ENCODE measurements around the gene MTMR12.

The MTMR12 gene

DNA sequence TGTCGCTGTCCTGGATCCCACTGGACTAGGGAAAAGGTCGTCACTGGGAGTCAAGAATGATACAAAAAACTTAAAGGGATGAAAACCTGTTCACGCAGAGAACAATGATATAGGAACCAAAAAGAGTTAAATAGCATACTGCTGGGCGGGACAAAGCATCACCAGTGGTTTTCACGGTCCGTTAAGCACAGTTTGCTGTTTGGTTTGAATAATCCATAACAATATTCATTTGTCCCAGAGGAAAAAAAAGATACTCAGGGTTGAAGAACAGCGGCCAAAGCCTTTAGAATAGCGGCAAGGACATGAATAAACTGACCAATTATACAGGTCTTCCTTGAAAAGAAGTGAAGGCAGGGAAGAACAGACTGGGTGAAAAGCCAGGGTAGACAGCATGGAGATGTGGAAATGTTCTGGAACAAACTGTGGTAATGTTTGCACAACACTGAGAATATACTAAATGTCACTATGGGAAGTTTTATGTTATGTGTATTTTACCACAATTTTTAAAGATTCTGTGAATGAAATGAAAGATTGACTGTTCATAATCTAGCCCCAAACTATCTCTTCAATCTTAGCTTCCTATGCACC is 60.8 kb downstream of the MTMR12 start:
- Histone ChIP-seq H3K27me3 (no peaks in the 10 kb centered on the region), H3K4me1 (peaks cover 0 to 12% (median 4%) of the 10 kb centered on the region in 4 donors), H3K9me3 (no peaks in the 10 kb centered on the region), H3K36me3 (peaks cover 27 to 71% (median 69%) of the 10 kb centered on the region in 3 donors), H3K4me3 (no peak overlapping the region), H3K27ac (no peak overlapping the region)
- DNase-seq, result no peak
- TF ChIP-seq, protein P1, sequence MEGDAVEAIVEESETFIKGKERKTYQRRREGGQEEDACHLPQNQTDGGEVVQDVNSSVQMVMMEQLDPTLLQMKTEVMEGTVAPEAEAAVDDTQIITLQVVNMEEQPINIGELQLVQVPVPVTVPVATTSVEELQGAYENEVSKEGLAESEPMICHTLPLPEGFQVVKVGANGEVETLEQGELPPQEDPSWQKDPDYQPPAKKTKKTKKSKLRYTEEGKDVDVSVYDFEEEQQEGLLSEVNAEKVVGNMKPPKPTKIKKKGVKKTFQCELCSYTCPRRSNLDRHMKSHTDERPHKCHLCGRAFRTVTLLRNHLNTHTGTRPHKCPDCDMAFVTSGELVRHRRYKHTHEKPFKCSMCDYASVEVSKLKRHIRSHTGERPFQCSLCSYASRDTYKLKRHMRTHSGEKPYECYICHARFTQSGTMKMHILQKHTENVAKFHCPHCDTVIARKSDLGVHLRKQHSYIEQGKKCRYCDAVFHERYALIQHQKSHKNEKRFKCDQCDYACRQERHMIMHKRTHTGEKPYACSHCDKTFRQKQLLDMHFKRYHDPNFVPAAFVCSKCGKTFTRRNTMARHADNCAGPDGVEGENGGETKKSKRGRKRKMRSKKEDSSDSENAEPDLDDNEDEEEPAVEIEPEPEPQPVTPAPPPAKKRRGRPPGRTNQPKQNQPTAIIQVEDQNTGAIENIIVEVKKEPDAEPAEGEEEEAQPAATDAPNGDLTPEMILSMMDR (IDR thresholded peaks at IDR 0.05), result no peak
- intact Hi-C loops (cut with DNase I; ENCODE audit: low total_unique reads), result no loop called here

DNA sequence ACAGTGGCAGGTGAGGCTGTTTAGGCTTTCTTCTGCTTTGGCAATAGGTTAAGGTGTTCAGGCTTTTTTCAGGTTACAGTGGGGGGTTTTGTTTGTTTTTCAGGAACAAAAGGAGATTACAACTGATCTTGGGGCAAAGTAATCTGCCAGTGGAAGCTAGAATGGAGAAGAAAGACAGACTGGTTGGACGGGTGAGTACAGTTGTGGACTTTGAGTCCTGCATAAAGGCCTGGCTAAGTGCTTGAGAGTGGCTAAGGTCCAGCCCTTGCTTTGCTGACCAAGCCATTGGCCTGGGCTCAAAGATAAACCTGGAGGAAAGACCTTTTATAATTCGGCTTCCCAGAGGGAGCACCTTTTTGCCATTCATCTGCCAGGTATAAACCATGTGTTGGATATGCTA is 63.1 kb downstream of the MTMR12 start:
- H3K4me3 ChIP-seq, result no peak overlapping the region
- H3K9me3 ChIP-seq, result no peaks in the 10 kb centered on the region
- no peak overlapping the region for H3K27ac ChIP-seq
- DNase-seq, result no peak
- TF ChIP-seq, protein P1 (IDR thresholded peaks at IDR 0.05), result no peak
- H3K27me3 ChIP-seq, result no peaks in the 10 kb centered on the region
- intact Hi-C loops (cut with DNase I; ENCODE audit: low total_unique reads), result no loop called here
- peaks cover 0 to 3% (median 0%) of the 10 kb centered on the region in 4 donors for H3K4me1 ChIP-seq
- H3K36me3 ChIP-seq, result peaks cover 47 to 82% (median 76%) of the 10 kb centered on the region in 3 donors

DNA sequence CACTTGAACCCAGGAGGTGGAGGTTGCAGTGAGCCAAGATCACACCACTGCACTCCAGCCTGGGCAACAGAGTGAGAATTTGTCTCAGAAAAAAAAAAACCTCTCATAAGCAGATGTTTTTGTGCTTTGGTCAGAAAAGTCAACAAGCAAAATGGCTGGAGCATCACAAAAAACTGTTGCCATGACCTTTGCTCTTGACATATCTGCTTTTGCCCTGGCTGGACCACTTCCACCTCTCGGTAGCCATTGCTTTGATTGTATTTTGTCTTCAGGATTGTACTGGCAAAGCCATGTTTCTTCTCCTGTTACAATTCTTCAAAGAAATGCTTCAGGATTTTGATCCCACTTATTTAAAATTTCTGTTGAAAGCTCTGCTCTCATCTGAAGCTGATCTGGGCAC is 67.0 kb downstream of the MTMR12 start:
- intact Hi-C loops (cut with DNase I; ENCODE audit: low total_unique reads), result no loop called here
- TF ChIP-seq, protein P1 (IDR thresholded peaks at IDR 0.05), result no peak
- peaks cover 59 to 85% (median 74%) of the 10 kb centered on the region in 3 donors for H3K36me3 ChIP-seq
- H3K9me3 ChIP-seq, result no peaks in the 10 kb centered on the region
- no peak overlapping the region for H3K4me3 ChIP-seq
- H3K27ac ChIP-seq, result no peak overlapping the region
- DNase-seq, result no peak
- H3K4me1 ChIP-seq, result peaks cover 0 to 3% (median 0%) of the 10 kb centered on the region in 4 donors
- no peaks in the 10 kb centered on the region for H3K27me3 ChIP-seq

DNA sequence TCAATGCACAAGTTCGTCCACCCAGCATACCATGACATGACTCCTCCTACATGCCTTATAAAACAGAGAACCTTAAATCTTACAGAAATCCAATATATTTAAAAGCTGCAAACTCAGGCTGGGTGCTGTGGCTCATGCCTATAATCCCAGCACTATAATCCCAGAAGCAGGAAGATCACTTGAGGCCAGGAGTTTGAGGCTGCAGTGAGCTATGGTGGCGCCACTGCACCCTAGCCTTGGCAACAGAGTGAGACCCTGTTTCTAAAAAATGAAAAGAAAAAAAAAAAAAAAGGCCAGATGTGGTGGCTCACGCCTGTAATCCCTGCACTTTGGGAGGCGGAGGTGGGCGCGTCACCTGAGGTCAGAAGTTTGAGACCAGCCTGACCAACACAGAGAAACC is 68.7 kb downstream of the MTMR12 start:
- no peaks in the 10 kb centered on the region for H3K4me1 ChIP-seq
- no peaks in the 10 kb centered on the region for H3K27me3 ChIP-seq
- intact Hi-C loops (cut with DNase I; ENCODE audit: low total_unique reads), result no loop called here
- no peaks in the 10 kb centered on the region for H3K9me3 ChIP-seq
- TF ChIP-seq, protein P1 (IDR thresholded peaks at IDR 0.05), result no peak
- no peak overlapping the region for H3K27ac ChIP-seq
- no peak for DNase-seq
- no peak overlapping the region for H3K4me3 ChIP-seq
- peaks cover 56 to 91% (median 63%) of the 10 kb centered on the region in 3 donors for H3K36me3 ChIP-seq

DNA sequence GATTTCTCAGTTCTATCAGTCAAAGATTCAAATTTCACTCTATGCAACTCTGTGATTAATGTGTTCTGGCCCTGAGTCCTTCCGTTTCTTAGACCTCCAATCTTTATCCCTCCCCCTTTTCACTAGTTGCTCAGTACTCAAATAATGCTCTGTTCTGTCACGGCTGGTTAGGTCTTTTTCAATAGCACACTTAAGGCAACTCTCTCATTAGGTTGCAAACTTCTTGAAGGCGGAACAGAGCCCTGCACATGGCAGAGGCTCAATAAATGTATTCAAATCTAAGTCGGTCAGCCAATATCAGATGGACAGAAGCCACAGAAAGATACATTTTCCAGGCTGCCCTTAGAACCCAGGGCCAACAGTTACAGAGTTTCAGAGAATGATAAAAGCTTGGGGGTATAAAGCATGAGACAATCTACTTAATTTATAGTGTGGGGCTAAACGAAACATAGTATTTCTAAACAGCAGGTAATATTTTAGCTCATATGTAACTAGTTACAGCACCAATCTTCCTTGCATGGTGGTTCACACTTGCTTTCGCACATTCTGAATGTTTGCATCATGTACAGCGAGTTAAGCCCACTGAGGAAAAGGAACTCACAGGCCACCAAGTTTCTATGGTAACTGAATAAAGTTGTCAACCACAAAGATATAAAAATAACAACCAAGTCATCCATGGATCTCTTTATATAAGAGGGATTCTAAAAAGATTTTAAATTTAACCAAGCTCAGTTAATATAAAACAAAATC is 71.5 kb downstream of the MTMR12 start:
- TF ChIP-seq, protein P1 (IDR thresholded peaks at IDR 0.05), result no peak
- peaks cover 31 to 88% (median 39%) of the 10 kb centered on the region in 3 donors for H3K36me3 ChIP-seq
- intact Hi-C loops (cut with DNase I; ENCODE audit: low total_unique reads), result no loop called here
- H3K4me1 ChIP-seq, result no peaks in the 10 kb centered on the region
- no peak overlapping the region for H3K27ac ChIP-seq
- H3K27me3 ChIP-seq, result no peaks in the 10 kb centered on the region
- no peak overlapping the region for H3K4me3 ChIP-seq
- no peaks in the 10 kb centered on the region for H3K9me3 ChIP-seq
- no peak for DNase-seq

All from tibial artery (tissue), 4 donors.